Activated T-helper 1 cell treated with anti-CD3 and anti-CD28 coated beads, Interleukin-12 subunit alpha, Interleukin-12 subunit beta, Interleukin-2, Interleukin-4 antibody, amounts not matched to agents 30 ng/mL and 10 ng/mL and 1 ng/mL, durations not matched to agents 14 hours and 24 hours and 36 hours (primary cell): ENCODE results near the gene ADAM19. TPM values are rescaled to one million over a fixed set of nuclear protein-coding genes. Genes with fewer than 3 reads are reported as not detected.

Experiments used
- DNase-seq: peaks from one replicate; pipeline ENCODE4 v3.0.0; 2021; ENCODE audit warnings: low spot score
- H3K27ac Mint-ChIP-seq: one replicate; pipeline ENCODE4 v1.8.0; 2021; ENCODE audit warnings: mild to moderate bottlenecking, mixed read lengths
- H3K27me3 Mint-ChIP-seq: one replicate; pipeline ENCODE4 v1.8.0; 2022; ENCODE audit warnings: mild to moderate bottlenecking, moderate library complexity, mixed read lengths; ENCODE audit not compliant: insufficient read depth
- H3K36me3 Mint-ChIP-seq: one replicate; pipeline ENCODE4 v1.8.0; 2021; ENCODE audit warnings: low read depth, mixed read lengths
- H3K4me1 Mint-ChIP-seq: one replicate; pipeline ENCODE4 v1.8.0; 2021; ENCODE audit warnings: low read depth, mixed read lengths
- H3K4me3 Mint-ChIP-seq: one replicate; pipeline ENCODE4 v1.8.0; 2021; ENCODE audit warnings: mild to moderate bottlenecking, moderate library complexity, mixed read lengths
- H3K9me3 Mint-ChIP-seq: one replicate; pipeline ENCODE4 v1.8.0; 2021; ENCODE audit warnings: mixed read lengths
- intact Hi-C: fragments of 100-400 bp; cut with micrococcal nuclease; formaldehyde crosslinking; loops from one replicate; pipeline ENCODE4 v1.15.1; 2024
- total RNA-seq: library from RNA; stranded (reverse); gene quantifications from 2 replicates; pipeline ENCODE4 v1.2.3, GENCODE V29; 2022

Gene ADAM19
- total RNA-seq, 1 donor from 2014 or later: 341 TPM

GRCh38 chr5:157541447-157542118 is 34.0 kb downstream of the ADAM19 start:
- DNase-seq: peak; percentile 30
- peak overlapping the region; percentile 93 for H3K27ac Mint-ChIP-seq
- intact Hi-C loops: loop anchor here (1.0 to 5.0 kb wide), 12 partner anchors 9 to 619 kb away; partner anchors contain the start of genes C5orf52, CLINT1 and THG1L
- H3K9me3 Mint-ChIP-seq: no peaks in the 10 kb centered on the region
- H3K27me3 Mint-ChIP-seq: no peaks in the 10 kb centered on the region
- H3K36me3 Mint-ChIP-seq: peaks cover 58% of the 10 kb centered on the region
- peaks cover 96% of the 10 kb centered on the region for H3K4me1 Mint-ChIP-seq
- H3K4me3 Mint-ChIP-seq: peak overlapping the region; percentile 63

GRCh38 chr5:157540707-157541446 is 34.7 kb downstream of the ADAM19 start:
- Mint-ChIP-seq H3K9me3 (no peaks in the 10 kb centered on the region), H3K4me1 (peaks cover 90% of the 10 kb centered on the region), H3K4me3 (peak overlapping the region; percentile 63), H3K27me3 (no peaks in the 10 kb centered on the region), H3K27ac (peak overlapping the region; percentile 93), H3K36me3 (peaks cover 58% of the 10 kb centered on the region)
- DNase-seq: peak; percentile 55
- intact Hi-C loops: loop anchor here (1.0 to 5.0 kb wide), 16 partner anchors 9 to 619 kb away; partner anchors contain the start of genes C5orf52, CLINT1, LSM11 and THG1L

- peaks cover 60% of the 10 kb centered on the region for H3K36me3 Mint-ChIP-seq
- peak overlapping the region; percentile 63 for H3K4me3 Mint-ChIP-seq
- H3K4me1 Mint-ChIP-seq: peaks cover 90% of the 10 kb centered on the region
- no peaks in the 10 kb centered on the region for H3K9me3 Mint-ChIP-seq
- H3K27me3 Mint-ChIP-seq: no peaks in the 10 kb centered on the region
- H3K27ac Mint-ChIP-seq: peak overlapping the region; percentile 93
- intact Hi-C loops: loop anchor here (1.0 to 5.0 kb wide), 13 partner anchors 42 to 618 kb away; partner anchors contain the start of genes C5orf52, CLINT1, LSM11 and THG1L
- DNase-seq: no peak
Measured at GRCh38 chr5:157540124-157540523, 35.5 kb downstream of the ADAM19 start.

DNA sequence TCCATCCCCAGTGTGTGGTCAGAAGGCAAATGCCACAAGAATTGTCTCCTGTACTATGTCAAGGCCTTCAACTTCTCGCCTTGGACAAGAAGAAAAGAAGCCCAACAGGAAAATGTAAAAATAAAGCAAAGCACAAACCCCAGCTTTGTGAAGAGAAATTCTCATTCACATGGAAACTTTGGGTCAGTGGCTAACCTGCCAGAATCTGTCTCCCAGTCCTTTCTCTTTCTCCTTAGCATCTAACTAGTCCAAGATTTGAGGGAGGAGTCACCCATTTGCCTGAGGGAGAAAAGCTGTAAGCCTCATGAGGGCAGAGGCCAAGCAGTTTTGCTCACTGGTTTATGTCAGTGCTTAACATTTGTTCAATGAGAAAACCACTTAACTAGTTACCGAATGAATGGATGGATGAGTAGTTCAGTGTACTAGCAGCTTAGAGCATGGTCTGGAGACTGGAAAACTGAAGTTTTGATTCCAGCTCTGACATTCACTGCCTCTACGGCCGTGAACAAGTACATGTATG is 36.0 kb downstream of the ADAM19 start:
- Mint-ChIP-seq H3K27me3 (no peaks in the 10 kb centered on the region), H3K9me3 (no peaks in the 10 kb centered on the region), H3K27ac (peak overlapping the region; percentile 93), H3K36me3 (peaks cover 62% of the 10 kb centered on the region), H3K4me1 (peaks cover 90% of the 10 kb centered on the region), H3K4me3 (peak overlapping the region; percentile 63)
- intact Hi-C loops: loop anchor here (1.0 to 5.0 kb wide), 13 partner anchors 43 to 617 kb away; partner anchors contain the start of genes C5orf52, CLINT1, LSM11 and THG1L
- DNase-seq: no peak

DNA sequence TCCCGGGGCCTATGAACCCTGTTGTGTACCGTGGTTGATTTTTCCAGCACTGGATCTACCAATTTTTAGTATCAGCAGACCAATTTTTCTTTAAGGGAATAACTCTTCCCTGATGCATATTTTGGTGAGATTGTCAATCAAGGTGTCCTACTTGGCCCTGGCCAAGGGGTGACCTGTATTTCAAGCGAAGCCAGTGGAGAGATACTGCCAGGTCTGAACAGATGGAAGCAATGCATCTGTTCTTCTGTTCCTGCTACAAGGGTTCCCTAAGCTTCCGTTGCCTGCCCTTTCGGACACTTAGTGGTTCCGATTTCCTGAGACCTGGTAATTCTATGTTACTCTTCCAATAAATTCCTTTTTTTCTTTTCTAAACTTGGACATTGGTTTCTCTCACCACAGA is 37.3 kb downstream of the ADAM19 start:
- intact Hi-C loops: loop anchor here (1.0 kb wide), 1 partner anchor 19 kb away; no protein-coding TSS in a partner anchor
- peak overlapping the region; percentile 93 for H3K27ac Mint-ChIP-seq
- peaks cover 61% of the 10 kb centered on the region for H3K36me3 Mint-ChIP-seq
- H3K9me3 Mint-ChIP-seq: no peaks in the 10 kb centered on the region
- no peak overlapping the region for H3K4me3 Mint-ChIP-seq
- DNase-seq: no peak
- H3K4me1 Mint-ChIP-seq: peaks cover 80% of the 10 kb centered on the region
- H3K27me3 Mint-ChIP-seq: no peaks in the 10 kb centered on the region

DNA sequence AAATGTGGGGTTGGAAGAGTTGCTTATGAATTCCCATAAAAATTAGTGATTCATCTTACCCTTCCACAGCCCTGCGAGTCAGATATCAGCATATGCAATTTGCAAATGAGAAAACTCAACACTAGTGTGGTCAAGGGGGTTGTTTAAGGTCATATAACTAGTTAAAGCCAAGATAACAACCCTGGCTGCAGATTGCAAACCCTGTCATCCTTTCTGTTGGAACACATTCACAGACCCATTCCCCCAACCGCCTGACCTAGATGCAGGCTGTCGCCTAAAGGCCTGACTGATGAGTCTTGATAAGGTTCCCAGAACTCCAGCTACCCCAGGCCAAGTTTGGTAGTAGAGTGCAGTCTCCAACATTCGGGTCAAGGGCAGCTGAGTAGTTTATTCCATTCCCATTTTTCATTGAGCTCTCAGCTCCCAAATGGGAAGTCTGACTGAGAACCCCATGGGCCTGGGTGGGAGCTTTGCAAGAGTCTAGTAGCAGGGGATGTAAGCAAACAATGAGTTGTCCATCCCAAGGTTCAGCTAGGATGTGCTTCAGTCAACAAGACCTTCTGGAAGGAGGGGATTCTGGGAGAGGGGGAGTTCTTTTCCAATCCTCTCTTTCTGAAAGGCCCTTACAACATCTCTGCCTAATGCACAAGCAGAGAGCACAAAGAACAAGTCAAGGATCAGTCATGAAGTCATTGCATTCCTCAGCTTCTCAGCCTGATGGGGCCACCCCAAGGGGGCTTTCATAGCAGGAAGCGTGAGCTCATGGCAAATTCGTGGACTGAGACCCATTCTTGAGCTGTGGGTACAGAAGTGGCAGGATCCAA is 40.3 kb downstream of the ADAM19 start:
- no peaks in the 10 kb centered on the region for H3K27me3 Mint-ChIP-seq
- intact Hi-C loops: no loop called here
- H3K4me3 Mint-ChIP-seq: peak overlapping the region; percentile 33
- H3K36me3 Mint-ChIP-seq: peaks cover 76% of the 10 kb centered on the region
- peak overlapping the region; percentile 80 for H3K27ac Mint-ChIP-seq
- peaks cover 76% of the 10 kb centered on the region for H3K4me1 Mint-ChIP-seq
- no peaks in the 10 kb centered on the region for H3K9me3 Mint-ChIP-seq
- DNase-seq: no peak

- H3K27ac Mint-ChIP-seq: peak overlapping the region; percentile 48
- H3K4me1 Mint-ChIP-seq: peaks cover 76% of the 10 kb centered on the region
- peaks cover 87% of the 10 kb centered on the region for H3K36me3 Mint-ChIP-seq
Measured at GRCh38 chr5:157533011-157533481, 42.5 kb downstream of the ADAM19 start.

GRCh38 chr5:157532022-157532421 is 43.6 kb downstream of the ADAM19 start:
- H3K36me3 Mint-ChIP-seq: peaks cover 90% of the 10 kb centered on the region
- intact Hi-C loops: loop anchor here (1.0 kb wide), 1 partner anchor 9 kb away; no protein-coding TSS in a partner anchor
- no peaks in the 10 kb centered on the region for H3K9me3 Mint-ChIP-seq
- H3K27ac Mint-ChIP-seq: peak overlapping the region; percentile 61
- peaks cover 76% of the 10 kb centered on the region for H3K4me1 Mint-ChIP-seq
- no peaks in the 10 kb centered on the region for H3K27me3 Mint-ChIP-seq
- H3K4me3 Mint-ChIP-seq: no peak overlapping the region
- DNase-seq: no peak

More at GRCh38 chr5:157533011-157533481, 42.5 kb downstream of the ADAM19 start:
- Mint-ChIP-seq H3K4me3 (no peak overlapping the region), H3K27me3 (no peaks in the 10 kb centered on the region), H3K9me3 (no peaks in the 10 kb centered on the region)
- intact Hi-C loops: no loop called here
- no peak for DNase-seq

- H3K36me3 Mint-ChIP-seq: peaks cover 84% of the 10 kb centered on the region
- intact Hi-C loops: no loop called here
Measured at GRCh38 chr5:157530226-157530972, 45.2 kb downstream of the ADAM19 start.

GRCh38 chr5:157529002-157529401 is 46.6 kb downstream of the ADAM19 start:
- Mint-ChIP-seq H3K27ac (peak overlapping the region; percentile 61), H3K4me3 (no peak overlapping the region), H3K36me3 (peaks cover 77% of the 10 kb centered on the region), H3K27me3 (no peaks in the 10 kb centered on the region), H3K9me3 (no peaks in the 10 kb centered on the region), H3K4me1 (peaks cover 81% of the 10 kb centered on the region)
- intact Hi-C loops: no loop called here
- no peak for DNase-seq

More at GRCh38 chr5:157530226-157530972, 45.2 kb downstream of the ADAM19 start:
- H3K9me3 Mint-ChIP-seq: no peaks in the 10 kb centered on the region
- H3K4me3 Mint-ChIP-seq: no peak overlapping the region
- H3K27ac Mint-ChIP-seq: peak overlapping the region; percentile 53
- H3K4me1 Mint-ChIP-seq: peaks cover 82% of the 10 kb centered on the region
- DNase-seq: no peak
- H3K27me3 Mint-ChIP-seq: no peaks in the 10 kb centered on the region

DNA sequence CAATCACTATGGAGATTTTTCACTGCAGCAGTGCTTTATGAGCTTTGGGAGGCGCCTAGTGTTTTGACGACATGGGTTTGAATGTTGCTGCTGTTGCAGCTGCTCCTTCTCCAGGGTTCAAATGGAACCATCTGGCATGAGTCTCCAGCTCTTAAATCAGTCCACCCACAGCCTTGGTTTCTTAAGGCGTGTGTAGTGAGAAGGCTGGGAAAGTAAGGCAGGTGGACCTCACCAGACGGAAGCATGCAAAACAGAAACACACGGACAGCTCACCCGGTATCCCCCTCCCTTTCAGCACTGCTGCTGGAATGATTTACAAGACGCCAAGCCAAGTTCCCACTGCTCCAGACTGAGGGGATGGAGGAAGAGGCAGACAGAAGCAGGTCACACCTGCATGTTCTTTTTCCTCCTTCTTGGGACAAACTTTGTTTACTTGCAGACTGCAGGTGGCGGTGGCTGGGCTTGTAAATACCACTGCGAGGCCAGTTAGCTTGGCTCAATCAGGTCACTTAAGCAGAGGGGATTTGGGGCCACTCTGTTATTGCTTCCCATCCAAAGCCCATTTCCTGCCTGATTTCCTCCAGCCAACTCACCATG is 47.4 kb downstream of the ADAM19 start:
- Mint-ChIP-seq H3K27ac (peak overlapping the region; percentile 58), H3K4me3 (no peak overlapping the region), H3K36me3 (peaks cover 76% of the 10 kb centered on the region), H3K9me3 (no peaks in the 10 kb centered on the region), H3K27me3 (no peaks in the 10 kb centered on the region), H3K4me1 (peaks cover 88% of the 10 kb centered on the region)
- intact Hi-C loops: loop anchor here (1.0 kb wide), 1 partner anchor 8 kb away; no protein-coding TSS in a partner anchor
- no peak for DNase-seq
